Jurkat, Clone E6-1 (cell line): ENCODE results near the gene GALNT2.

Experiments used
- DNase-seq: peaks from one replicate; pipeline ENCODE4 v3.0.0-alpha.2; 2011; ENCODE audit warnings: low read depth, low spot score
- H3K4me3 ChIP-seq: 2 replicates; pipeline ENCODE4 v1.5.1; 2011; ENCODE audit warnings: mild to moderate bottlenecking, low read length, control low read depth, moderate library complexity

The GALNT2 gene

GRCh38 chr1:230313453-230314141 is 246.6 kb downstream of the GALNT2 start:
- H3K4me3 ChIP-seq, result no peak overlapping the region

DNA sequence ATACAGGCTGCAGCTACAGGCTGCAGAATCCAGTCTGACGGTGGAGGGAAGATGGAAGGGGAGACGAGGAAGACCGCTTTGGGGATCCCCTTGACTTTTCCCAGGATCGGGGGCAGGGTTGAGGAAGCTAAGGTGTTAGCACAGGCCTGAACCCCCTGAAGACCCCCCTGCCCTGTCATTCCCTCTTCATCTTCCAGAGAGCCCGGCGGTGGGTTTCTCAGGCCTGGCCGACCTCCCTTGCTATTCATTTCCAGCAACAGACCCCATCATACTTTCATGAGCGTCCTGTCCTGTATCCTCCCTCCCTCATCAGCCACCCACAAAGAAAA is 247.1 kb downstream of the GALNT2 start:
- no peak for DNase-seq
- H3K4me3 ChIP-seq, result no peak overlapping the region

More at GRCh38 chr1:230313453-230314141, 246.6 kb downstream of the GALNT2 start:
- no peak for DNase-seq

- DNase-seq, result no peak
- no peak overlapping the region for H3K4me3 ChIP-seq
Observed at GRCh38 chr1:230315099-230315498, 248.1 kb downstream of the GALNT2 start.

GRCh38 chr1:230316864-230317745 is 250.1 kb downstream of the GALNT2 start:
- no peak overlapping the region for H3K4me3 ChIP-seq
- no peak for DNase-seq

DNA sequence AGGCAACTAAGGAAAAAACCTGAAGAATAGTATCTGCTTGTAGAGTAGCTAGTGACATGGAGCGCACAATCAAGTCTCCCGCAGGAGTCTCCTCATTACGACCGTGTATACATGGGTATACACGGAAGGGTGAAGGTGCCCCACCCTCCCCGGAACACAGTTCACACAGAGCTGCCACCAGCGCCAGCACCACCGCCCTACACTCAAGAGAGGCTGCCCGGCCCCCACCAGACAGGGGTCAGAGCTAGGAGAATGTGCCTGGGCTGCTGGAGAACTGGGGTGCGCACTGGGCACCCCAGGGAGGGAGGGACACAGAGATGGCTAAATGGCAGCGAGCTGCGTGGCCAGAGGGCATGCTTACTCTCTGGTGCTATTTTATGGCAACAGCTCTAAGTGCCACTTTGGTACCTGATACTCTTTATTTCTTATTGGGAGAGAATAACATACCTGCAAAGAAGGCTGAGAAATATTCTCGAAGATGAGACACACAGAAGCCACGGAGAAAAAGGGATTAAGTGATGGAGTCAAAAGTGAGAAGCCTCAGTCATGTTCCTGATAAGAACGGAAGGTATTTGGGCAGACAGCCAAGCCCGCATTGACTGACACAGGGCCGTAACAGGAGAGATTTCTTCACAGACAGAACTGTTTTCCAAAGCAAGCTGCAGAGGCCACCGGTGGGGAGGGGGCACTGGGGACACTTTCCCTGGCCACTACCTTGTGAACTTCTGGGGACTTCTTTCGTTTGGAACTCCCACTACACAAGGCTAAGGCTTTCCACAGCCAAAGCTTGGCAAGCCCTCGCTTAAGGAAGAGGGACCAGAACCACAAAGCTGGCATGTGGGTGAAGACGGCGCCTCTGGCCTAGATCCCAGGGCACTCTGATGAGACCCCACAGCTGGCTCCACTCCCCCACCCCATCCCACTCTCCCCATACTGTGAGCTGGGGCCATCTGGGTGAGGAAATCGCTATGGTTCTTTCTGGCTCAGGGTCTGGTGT is 251.1 kb downstream of the GALNT2 start:
- DNase-seq, result no peak
- no peak overlapping the region for H3K4me3 ChIP-seq

- no peak overlapping the region for H3K4me3 ChIP-seq
- DNase-seq, result no peak
Observed at GRCh38 chr1:230319014-230319747, 252.1 kb downstream of the GALNT2 start.

- DNase-seq, result no peak
Observed at GRCh38 chr1:230320804-230321203, 253.8 kb downstream of the GALNT2 start.

GRCh38 chr1:230321341-230321740 is 254.3 kb downstream of the GALNT2 start:
- no peak overlapping the region for H3K4me3 ChIP-seq
- no peak for DNase-seq

More at GRCh38 chr1:230320804-230321203, 253.8 kb downstream of the GALNT2 start:
- no peak overlapping the region for H3K4me3 ChIP-seq

GRCh38 chr1:230321741-230322420 is 254.8 kb downstream of the GALNT2 start:
- no peak for DNase-seq
- no peak overlapping the region for H3K4me3 ChIP-seq

DNA sequence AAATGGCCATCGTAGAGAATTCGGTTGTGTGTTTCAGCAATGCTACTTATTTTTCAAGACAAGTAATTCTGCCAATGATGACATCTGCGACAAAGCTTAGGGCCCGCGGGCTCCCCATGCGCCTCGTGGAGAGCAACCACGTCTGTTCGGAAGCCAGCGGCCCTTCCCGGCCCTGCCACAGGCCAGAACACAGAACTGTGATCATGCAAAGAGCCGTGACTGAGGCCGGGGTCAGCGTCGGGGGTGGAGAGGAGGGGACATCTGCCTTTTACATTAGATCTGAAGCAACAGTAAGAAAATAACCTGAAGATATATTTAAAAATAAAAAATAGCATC is 255.4 kb downstream of the GALNT2 start:
- no peak for DNase-seq

GRCh38 chr1:230322967-230323547 is 256.0 kb downstream of the GALNT2 start:
- no peak for DNase-seq
- H3K4me3 ChIP-seq, result no peak overlapping the region

More for the DNA sequence above, 255.4 kb downstream of the GALNT2 start:
- H3K4me3 ChIP-seq, result no peak overlapping the region

DNA sequence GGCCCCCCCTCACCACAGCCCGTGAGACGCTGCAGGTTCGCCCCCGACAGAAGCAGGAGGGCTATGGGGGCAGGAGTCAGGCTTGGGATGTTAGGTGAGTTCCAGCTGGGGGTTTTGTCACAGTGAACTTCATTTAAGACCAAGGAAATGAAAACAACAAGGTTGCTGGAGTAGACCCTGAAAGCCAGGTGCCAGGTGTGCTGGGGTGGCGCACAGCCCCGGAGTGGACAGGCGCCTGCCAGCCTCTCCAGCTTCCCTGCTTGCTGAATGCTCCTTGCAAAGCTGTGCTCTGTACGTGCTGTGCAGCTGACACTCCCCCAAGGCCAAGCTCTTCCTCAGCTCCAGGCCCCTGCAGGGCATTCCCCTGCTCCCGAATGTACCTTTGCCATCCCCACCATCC is 256.6 kb downstream of the GALNT2 start:
- DNase-seq, result no peak
- H3K4me3 ChIP-seq, result no peak overlapping the region

- H3K4me3 ChIP-seq, result no peak overlapping the region
- no peak for DNase-seq
Observed at GRCh38 chr1:230326971-230327891, 260.2 kb downstream of the GALNT2 start.

- no peak for DNase-seq
Observed at GRCh38 chr1:230327892-230328284, 260.9 kb downstream of the GALNT2 start.

GRCh38 chr1:230328342-230329015 is 261.4 kb downstream of the GALNT2 start:
- no peak overlapping the region for H3K4me3 ChIP-seq
- DNase-seq, result no peak

More at GRCh38 chr1:230327892-230328284, 260.9 kb downstream of the GALNT2 start:
- no peak overlapping the region for H3K4me3 ChIP-seq

GRCh38 chr1:230330157-230330556 is 263.1 kb downstream of the GALNT2 start:
- no peak overlapping the region for H3K4me3 ChIP-seq

More at GRCh38 chr1:230330157-230330556, 263.1 kb downstream of the GALNT2 start:
- no peak for DNase-seq
